Raji (cell line): ENCODE data around the gene DNAI1.

Experiments used
- POLR2A ChIP-seq: IDR thresholded peaks from 2 replicates; pipeline ENCODE4 v1.6.1; 2011; ENCODE audit warnings: low read depth, low read length, control low read depth; ENCODE audit not compliant: insufficient read depth

DNAI1 gene

GRCh38 chr9:34568774-34569173 is 110.2 kb downstream of the DNAI1 start:
- TF ChIP-seq POLR2A = no peak

GRCh38 chr9:34570376-34570775 is 111.8 kb downstream of the DNAI1 start:
- TF ChIP-seq POLR2A = no peak
